Fibroblast of peridontal ligament (primary cell): ENCODE data around the gene LMF1.
"Not testable (repeated sequence)": the region's sequence is repeated elsewhere in the genome, so short reads cannot be mapped to it uniquely, and the experiment has no call there.

ENCODE experiments used
- DNase-seq: peaks from one replicate; pipeline ENCODE4 v3.0.0-alpha.2; 2010; ENCODE audit errors: extremely low read depth

The LMF1 gene

GRCh38 chr16:970386-970765, 408 bp downstream of the LMF1 start:
- no peak for DNase-seq

- peak; percentile 9 for DNase-seq
Measured at GRCh38 chr16:969508-970385, 1.0 kb downstream of the LMF1 start.

- no peak for DNase-seq
Measured at GRCh38 chr16:968620-969019, 2.2 kb downstream of the LMF1 start.

GRCh38 chr16:967546-968295, 3.1 kb downstream of the LMF1 start:
- no peak for DNase-seq

- DNase-seq = no peak
Measured at GRCh38 chr16:967077-967541, 3.7 kb downstream of the LMF1 start.

- no peak for DNase-seq
Measured at GRCh38 chr16:966505-966904, 4.3 kb downstream of the LMF1 start.

- no peak for DNase-seq
Measured at GRCh38 chr16:966035-966434, 4.7 kb downstream of the LMF1 start.

GRCh38 chr16:965487-965886, 5.3 kb downstream of the LMF1 start:
- no peak for DNase-seq

- no peak for DNase-seq
Measured at GRCh38 chr16:965036-965395, 5.8 kb downstream of the LMF1 start.

- peak; percentile 27 for DNase-seq
Measured at GRCh38 chr16:964356-965035, 6.3 kb downstream of the LMF1 start.

GRCh38 chr16:963913-964312, 6.9 kb downstream of the LMF1 start:
- DNase-seq = no peak

- no peak for DNase-seq
Measured at GRCh38 chr16:962901-963814, 7.6 kb downstream of the LMF1 start.

- DNase-seq = no peak
Measured at GRCh38 chr16:962366-962765, 8.4 kb downstream of the LMF1 start.

GRCh38 chr16:959232-960040, 11.3 kb downstream of the LMF1 start:
- DNase-seq = no peak

GRCh38 chr16:955766-956165, 15.0 kb downstream of the LMF1 start:
- not testable (repeated sequence) for DNase-seq

- not testable (repeated sequence) for DNase-seq
Measured at GRCh38 chr16:953818-954217, 17.0 kb downstream of the LMF1 start.

GRCh38 chr16:952321-952720, 18.5 kb downstream of the LMF1 start:
- DNase-seq = no peak

GRCh38 chr16:951660-952301, 19.0 kb downstream of the LMF1 start:
- DNase-seq = no peak

- not testable (repeated sequence) for DNase-seq
Measured at GRCh38 chr16:950733-951573, 19.8 kb downstream of the LMF1 start.
